Neural cell (in vitro differentiated cells): ENCODE data around the gene BEX2. TPM values are rescaled to one million over a fixed set of nuclear protein-coding genes. Genes with fewer than 3 reads are reported as not detected.

Experiments used
- H2AFZ ChIP-seq: fragments of 200-600, 300-800 bp; sonication (generic), shearing (Covaris generic); 2 replicates; pipeline ENCODE4 v1.6.0; 2014; ENCODE audit warnings: low read depth, mild to moderate bottlenecking, antibody characterized with exemption, low read length, moderate library complexity
- H3F3A ChIP-seq: fragments of 200-600 bp; shearing (Covaris generic); 2 replicates; pipeline ENCODE4 v1.6.1; 2016; ENCODE audit warnings: mild to moderate bottlenecking, moderate library complexity, mixed read lengths, antibody characterized with exemption, low read length; ENCODE audit not compliant: insufficient read depth, poor library complexity, severe bottlenecking
- H3K27ac ChIP-seq: fragments of 200-600, 300-800 bp; sonication (generic), shearing (Covaris generic); 2 replicates; pipeline ENCODE4 v1.5.1; 2014; ENCODE audit warnings: mild to moderate bottlenecking, low read length, moderate library complexity
- H3K27me3 ChIP-seq: fragments of 300-800, 200-600 bp; sonication (generic), shearing (Covaris generic); 2 replicates; pipeline ENCODE4 v1.6.0; 2014; ENCODE audit warnings: mild to moderate bottlenecking, low read depth, low read length, moderate library complexity; ENCODE audit not compliant: insufficient read depth
- H3K36me3 ChIP-seq: fragments of 300-800, 200-600 bp; sonication (generic), shearing (Covaris generic); 2 replicates; pipeline ENCODE4 v1.5.1; 2014; ENCODE audit warnings: mild to moderate bottlenecking, antibody characterized with exemption, low read length, moderate library complexity; ENCODE audit not compliant: insufficient read depth
- H3K4me2 ChIP-seq: fragments of 300-800, 200-600 bp; sonication (generic), shearing (Covaris generic); 2 replicates; pipeline ENCODE4 v1.6.0; 2014; ENCODE audit warnings: mild to moderate bottlenecking, low read length
- H3K4me3 ChIP-seq: fragments of 300-800, 200-600 bp; sonication (generic), shearing (Covaris generic); 2 replicates; pipeline ENCODE4 v1.5.1; 2014; ENCODE audit warnings: mild to moderate bottlenecking, low read length, moderate library complexity
- H3K79me2 ChIP-seq: fragments of 200-600 bp; shearing (Covaris generic); replicated peaks from 2 replicates; pipeline ENCODE4 v1.6.0; 2014; ENCODE audit warnings: mild to moderate bottlenecking, low read length, moderate library complexity; ENCODE audit not compliant: insufficient read depth
- H3K9ac ChIP-seq: fragments of 300-800, 200-600 bp; sonication (generic), shearing (Covaris generic); 2 replicates; pipeline ENCODE4 v1.6.1; 2016; ENCODE audit warnings: mild to moderate bottlenecking, low read length, mixed read lengths
- H3K9me2 ChIP-seq: fragments of 200-600 bp; shearing (Covaris generic); 2 replicates; pipeline ENCODE4 v1.6.1; 2016; ENCODE audit warnings: mild to moderate bottlenecking, low read length, mixed read lengths; ENCODE audit not compliant: insufficient read depth
- H3K9me3 ChIP-seq: fragments of 200-600, 300-800 bp; sonication (generic), shearing (Covaris generic); 2 replicates; pipeline ENCODE4 v1.6.1; 2016; ENCODE audit warnings: mild to moderate bottlenecking, mixed run types, low read length, moderate library complexity, mixed read lengths
- H4K20me1 ChIP-seq: fragments of 200-600 bp; shearing (Covaris generic); 2 replicates; pipeline ENCODE4 v1.6.1; 2016; ENCODE audit warnings: mild to moderate bottlenecking, mixed run types; ENCODE audit not compliant: insufficient read depth
- EP300 ChIP-seq: fragments of 450-650 bp; conservative IDR thresholded peaks from 2 replicates; pipeline ENCODE4 v1.6.1; 2014; ENCODE audit warnings: antibody characterized with exemption, mild to moderate bottlenecking, moderate library complexity; ENCODE audit not compliant: poor library complexity, severe bottlenecking
- EZH2 ChIP-seq: fragments of 200-600, 300-800 bp; shearing (Covaris generic), sonication (generic); IDR thresholded peaks from 2 replicates; pipeline ENCODE4 v1.6.1; 2014; ENCODE audit warnings: antibody characterized with exemption, low read length, borderline replicate concordance, mild to moderate bottlenecking; ENCODE audit not compliant: insufficient read depth, poor library complexity, severe bottlenecking
- MXI1 ChIP-seq: fragments of 450-650 bp; conservative IDR thresholded peaks from 2 replicates; pipeline ENCODE4 v1.6.1; 2014; ENCODE audit warnings: antibody characterized with exemption, mild to moderate bottlenecking; ENCODE audit not compliant: poor library complexity, severe bottlenecking
- POLR2AphosphoS5 ChIP-seq: IDR thresholded peaks from 2 replicates; pipeline ENCODE4 v1.6.1; 2012
- RAD21 ChIP-seq: fragments of 450-650 bp; conservative IDR thresholded peaks from 2 replicates; pipeline ENCODE4 v1.6.1; 2014; ENCODE audit warnings: antibody characterized with exemption, mild to moderate bottlenecking, moderate library complexity
- REST ChIP-seq: IDR thresholded peaks from 2 replicates; pipeline ENCODE4 v1.6.1; 2012; ENCODE audit warnings: borderline replicate concordance
- SMC3 ChIP-seq: fragments of 450-650 bp; conservative IDR thresholded peaks from 2 replicates; pipeline ENCODE4 v1.6.1; 2014; ENCODE audit warnings: antibody characterized with exemption, mild to moderate bottlenecking, moderate library complexity; ENCODE audit not compliant: poor library complexity
- TAF1 ChIP-seq: IDR thresholded peaks from 2 replicates; pipeline ENCODE4 v1.6.1; 2012; ENCODE audit warnings: low read depth
- polyA plus RNA-seq: library from polyadenylated mRNA; depleted of rRNA; stranded (reverse); fragments of >200 nt; gene quantifications from 2 replicates; pipeline ENCODE4 v1.2.3, GENCODE V29; 2014
- TF ChIP-seq, protein P1 (sequence below): fragments of 450-650 bp; IDR thresholded peaks from 2 replicates; pipeline ENCODE4 v1.5.1; 2014; ENCODE audit warnings: antibody characterized with exemption, mild to moderate bottlenecking, moderate library complexity; ENCODE audit not compliant: poor library complexity, severe bottlenecking

Gene BEX2
- polyA plus RNA-seq, 1 donor from 2014 or later = 631 TPM

- H3K9ac ChIP-seq = no peak overlapping the region
- no peak for TF ChIP-seq TAF1
- no peak for TF ChIP-seq SMC3
- no peak for TF ChIP-seq EP300
- TF ChIP-seq, protein P1, sequence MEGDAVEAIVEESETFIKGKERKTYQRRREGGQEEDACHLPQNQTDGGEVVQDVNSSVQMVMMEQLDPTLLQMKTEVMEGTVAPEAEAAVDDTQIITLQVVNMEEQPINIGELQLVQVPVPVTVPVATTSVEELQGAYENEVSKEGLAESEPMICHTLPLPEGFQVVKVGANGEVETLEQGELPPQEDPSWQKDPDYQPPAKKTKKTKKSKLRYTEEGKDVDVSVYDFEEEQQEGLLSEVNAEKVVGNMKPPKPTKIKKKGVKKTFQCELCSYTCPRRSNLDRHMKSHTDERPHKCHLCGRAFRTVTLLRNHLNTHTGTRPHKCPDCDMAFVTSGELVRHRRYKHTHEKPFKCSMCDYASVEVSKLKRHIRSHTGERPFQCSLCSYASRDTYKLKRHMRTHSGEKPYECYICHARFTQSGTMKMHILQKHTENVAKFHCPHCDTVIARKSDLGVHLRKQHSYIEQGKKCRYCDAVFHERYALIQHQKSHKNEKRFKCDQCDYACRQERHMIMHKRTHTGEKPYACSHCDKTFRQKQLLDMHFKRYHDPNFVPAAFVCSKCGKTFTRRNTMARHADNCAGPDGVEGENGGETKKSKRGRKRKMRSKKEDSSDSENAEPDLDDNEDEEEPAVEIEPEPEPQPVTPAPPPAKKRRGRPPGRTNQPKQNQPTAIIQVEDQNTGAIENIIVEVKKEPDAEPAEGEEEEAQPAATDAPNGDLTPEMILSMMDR = no peak
- TF ChIP-seq EZH2 = no peak
- no peak for TF ChIP-seq MXI1
- TF ChIP-seq POLR2AphosphoS5 = no peak
- no peak for TF ChIP-seq RAD21
- TF ChIP-seq REST = no peak
- H3K27ac ChIP-seq = no peak overlapping the region
- no peaks in the 10 kb centered on the region for H3K9me2 ChIP-seq
- H3K4me3 ChIP-seq = no peak overlapping the region
- no peaks in the 10 kb centered on the region for H3K9me3 ChIP-seq
- no peak overlapping the region for H2AFZ ChIP-seq
- no peaks in the 10 kb centered on the region for H3K36me3 ChIP-seq
- no peaks in the 10 kb centered on the region for H3K27me3 ChIP-seq
- H3K4me2 ChIP-seq = no peak overlapping the region
- H4K20me1 ChIP-seq = no peaks in the 10 kb centered on the region
- H3F3A ChIP-seq = no peaks in the 10 kb centered on the region
- peaks cover under 1% of the 10 kb centered on the region for H3K79me2 ChIP-seq
Observed at GRCh38 chrX:103304705-103305104, 6.1 kb downstream of the BEX2 start.

GRCh38 chrX:103293118-103293517, 17.7 kb downstream of the BEX2 start:
- H3K4me3 ChIP-seq = no peak overlapping the region
- H3K9me2 ChIP-seq = no peaks in the 10 kb centered on the region
- no peaks in the 10 kb centered on the region for H3K27me3 ChIP-seq
- no peak overlapping the region for H3K27ac ChIP-seq
- H3K36me3 ChIP-seq = no peaks in the 10 kb centered on the region
- H2AFZ ChIP-seq = no peak overlapping the region
- no peaks in the 10 kb centered on the region for H3K9me3 ChIP-seq
- H3K9ac ChIP-seq = no peak overlapping the region
- no peak for TF ChIP-seq SMC3
- TF ChIP-seq REST = no peak
- TF ChIP-seq MXI1 = no peak
- TF ChIP-seq POLR2AphosphoS5 = no peak
- TF ChIP-seq, protein P1 = no peak
- no peak for TF ChIP-seq RAD21
- TF ChIP-seq TAF1 = no peak
- TF ChIP-seq EZH2 = no peak
- TF ChIP-seq EP300 = no peak
- no peaks in the 10 kb centered on the region for H3K79me2 ChIP-seq
- H4K20me1 ChIP-seq = no peaks in the 10 kb centered on the region
- H3K4me2 ChIP-seq = no peak overlapping the region
- no peaks in the 10 kb centered on the region for H3F3A ChIP-seq
